ENCODE measurements around the gene GMCL2. TPM values are rescaled to one million over a fixed set of nuclear protein-coding genes. Genes with fewer than 3 reads are reported as not detected.

Gene GMCL2
- total RNA-seq, 2 donors from 2014 or later: not detected

- TF ChIP-seq, protein P1, sequence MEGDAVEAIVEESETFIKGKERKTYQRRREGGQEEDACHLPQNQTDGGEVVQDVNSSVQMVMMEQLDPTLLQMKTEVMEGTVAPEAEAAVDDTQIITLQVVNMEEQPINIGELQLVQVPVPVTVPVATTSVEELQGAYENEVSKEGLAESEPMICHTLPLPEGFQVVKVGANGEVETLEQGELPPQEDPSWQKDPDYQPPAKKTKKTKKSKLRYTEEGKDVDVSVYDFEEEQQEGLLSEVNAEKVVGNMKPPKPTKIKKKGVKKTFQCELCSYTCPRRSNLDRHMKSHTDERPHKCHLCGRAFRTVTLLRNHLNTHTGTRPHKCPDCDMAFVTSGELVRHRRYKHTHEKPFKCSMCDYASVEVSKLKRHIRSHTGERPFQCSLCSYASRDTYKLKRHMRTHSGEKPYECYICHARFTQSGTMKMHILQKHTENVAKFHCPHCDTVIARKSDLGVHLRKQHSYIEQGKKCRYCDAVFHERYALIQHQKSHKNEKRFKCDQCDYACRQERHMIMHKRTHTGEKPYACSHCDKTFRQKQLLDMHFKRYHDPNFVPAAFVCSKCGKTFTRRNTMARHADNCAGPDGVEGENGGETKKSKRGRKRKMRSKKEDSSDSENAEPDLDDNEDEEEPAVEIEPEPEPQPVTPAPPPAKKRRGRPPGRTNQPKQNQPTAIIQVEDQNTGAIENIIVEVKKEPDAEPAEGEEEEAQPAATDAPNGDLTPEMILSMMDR (IDR thresholded peaks at IDR 0.05): no peak
Observed at GRCh38 chr5:178227138-178227659, 40.0 kb upstream of the GMCL2 start.

DNA sequence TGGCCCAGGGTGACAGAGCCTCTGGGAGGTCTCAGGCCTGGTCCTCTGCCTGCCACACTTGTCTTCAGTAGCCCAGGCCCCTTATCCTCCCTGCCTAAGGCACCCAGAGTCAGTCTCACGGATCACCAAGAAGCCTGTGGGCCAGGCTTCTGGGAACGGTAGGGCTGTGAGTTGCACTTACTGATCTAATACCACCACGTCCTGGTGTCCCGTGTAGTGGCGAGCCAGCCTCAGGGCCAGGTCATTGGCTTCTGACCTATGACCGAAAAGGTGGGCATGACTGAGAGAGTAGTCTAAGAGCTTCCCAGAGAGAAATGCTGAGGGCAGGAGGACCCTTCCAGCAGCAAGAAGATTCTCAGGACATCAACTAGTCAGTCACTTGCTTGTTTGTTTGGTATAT lies 38.0 kb upstream of the GMCL2 start:
- DNase-seq (ENCODE audit: low spot score) (no peak), ATAC-seq (ENCODE audit: insufficient number of reproducible peaks, low FRiP score, low read depth) (no peak)
- TF ChIP-seq, protein P1 (IDR thresholded peaks at IDR 0.05): no peak
- no peaks in the 10 kb centered on the region for H3K9me3 ChIP-seq
- no peaks in the 10 kb centered on the region for H3K27me3 ChIP-seq (replicated peaks; ENCODE audit: insufficient read depth)
- peaks cover 0 to 5% of the 10 kb centered on the region in 2 donors for H3K4me1 ChIP-seq (ENCODE audit: control insufficient read depth in 1 of 2, low read depth in 2 of 2)
- no peak overlapping the region for H3K4me3 ChIP-seq
- H3K27ac ChIP-seq: no peak overlapping the region
- H3K36me3 ChIP-seq: peaks cover 33% of the 10 kb centered on the region

More at GRCh38 chr5:178227138-178227659, 40.0 kb upstream of the GMCL2 start:
- ATAC-seq (ENCODE audit: insufficient number of reproducible peaks, low FRiP score, low read depth) (no peak), DNase-seq (ENCODE audit: low spot score) (no peak)
- Histone ChIP-seq H3K9me3 (no peaks in the 10 kb centered on the region), H3K27me3 (replicated peaks; ENCODE audit: insufficient read depth) (no peaks in the 10 kb centered on the region), H3K4me1 (ENCODE audit: control insufficient read depth in 1 of 2, low read depth in 2 of 2) (peaks cover 12 to 22% of the 10 kb centered on the region in 2 donors), H3K27ac (no peak overlapping the region), H3K36me3 (peaks cover 27% of the 10 kb centered on the region), H3K4me3 (no peak overlapping the region)

GRCh38 chr5:178224403-178224802 lies 37.2 kb upstream of the GMCL2 start:
- DNase-seq (ENCODE audit: low spot score) (no peak), ATAC-seq (ENCODE audit: insufficient number of reproducible peaks, low FRiP score, low read depth) (no peak)
- Histone ChIP-seq H3K27me3 (replicated peaks; ENCODE audit: insufficient read depth) (no peaks in the 10 kb centered on the region), H3K9me3 (no peaks in the 10 kb centered on the region), H3K36me3 (peaks cover 27% of the 10 kb centered on the region), H3K4me3 (no peak overlapping the region), H3K27ac (no peak overlapping the region), H3K4me1 (ENCODE audit: control insufficient read depth in 1 of 2, low read depth in 2 of 2) (no peaks in the 10 kb centered on the region)
- TF ChIP-seq, protein P1 (IDR thresholded peaks at IDR 0.05): no peak

DNA sequence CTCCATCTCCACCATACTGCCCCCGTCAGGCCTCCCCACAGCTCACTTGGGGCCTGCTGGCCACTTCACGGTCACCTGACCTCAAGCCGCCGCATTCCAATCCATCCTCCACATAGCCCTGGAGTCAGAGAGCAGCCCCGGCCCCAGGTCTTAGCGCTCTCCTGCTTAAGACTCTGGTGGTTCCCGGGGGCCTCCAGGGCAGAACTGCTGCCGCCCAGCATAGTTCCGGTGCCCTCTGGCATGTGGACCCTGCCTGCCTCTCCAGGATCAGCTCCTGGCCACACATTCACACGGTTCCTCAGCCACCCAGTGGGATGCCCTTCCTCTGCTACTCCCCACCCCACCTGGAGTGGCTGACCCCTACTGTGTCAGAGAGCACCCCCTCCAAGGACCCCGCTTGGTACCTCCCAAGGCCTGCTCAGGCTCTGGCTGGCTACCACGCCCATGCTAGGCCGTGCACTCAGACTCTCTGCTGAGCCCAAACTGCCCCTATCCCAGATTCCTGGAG lies 36.7 kb upstream of the GMCL2 start:
- Histone ChIP-seq H3K4me1 (ENCODE audit: control insufficient read depth in 1 of 2, low read depth in 2 of 2) (no peaks in the 10 kb centered on the region), H3K27me3 (replicated peaks; ENCODE audit: insufficient read depth) (no peaks in the 10 kb centered on the region), H3K9me3 (no peaks in the 10 kb centered on the region), H3K36me3 (peaks cover 24% of the 10 kb centered on the region), H3K4me3 (no peak overlapping the region), H3K27ac (no peak overlapping the region)
- TF ChIP-seq, protein P1 (IDR thresholded peaks at IDR 0.05): no peak
- ATAC-seq (ENCODE audit: insufficient number of reproducible peaks, low FRiP score, low read depth) (no peak), DNase-seq (ENCODE audit: low spot score) (no peak)

DNA sequence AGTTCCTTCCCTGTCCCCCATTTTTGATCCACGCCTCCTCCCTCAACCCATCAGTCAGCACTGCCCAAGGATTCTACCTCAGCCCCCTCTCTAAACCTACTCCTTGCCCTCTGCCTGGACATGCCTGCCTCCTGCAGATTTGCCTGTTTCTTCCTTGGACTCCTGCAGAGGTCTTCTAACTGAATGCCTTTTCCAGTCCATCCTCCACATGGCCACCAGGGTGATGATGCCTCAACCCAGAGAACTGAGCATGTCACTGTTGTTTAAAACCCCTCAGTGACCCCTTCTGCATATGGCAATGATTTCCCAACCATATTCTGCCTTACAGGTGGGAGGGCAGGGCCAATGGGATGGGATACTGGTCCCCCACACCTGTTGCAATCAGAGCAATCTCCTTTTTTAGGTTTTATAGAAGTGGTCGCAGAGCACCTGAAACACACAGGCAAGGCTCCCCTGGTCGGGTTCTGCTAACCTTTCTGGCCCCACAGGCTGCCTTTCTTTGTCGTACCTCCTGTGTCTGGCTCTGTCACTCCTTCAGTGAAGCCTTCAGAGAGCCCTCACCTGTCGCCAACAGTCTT lies 36.1 kb upstream of the GMCL2 start:
- H3K9me3 ChIP-seq: no peaks in the 10 kb centered on the region
- no peaks in the 10 kb centered on the region for H3K27me3 ChIP-seq (replicated peaks; ENCODE audit: insufficient read depth)
- H3K27ac ChIP-seq: no peak overlapping the region
- DNase-seq (ENCODE audit: low spot score): no peak
- H3K4me3 ChIP-seq: no peak overlapping the region
- TF ChIP-seq, protein P1 (IDR thresholded peaks at IDR 0.05): no peak
- ATAC-seq (ENCODE audit: insufficient number of reproducible peaks, low FRiP score, low read depth): no peak
- H3K36me3 ChIP-seq: peaks cover 24% of the 10 kb centered on the region
- H3K4me1 ChIP-seq (ENCODE audit: control insufficient read depth in 1 of 2, low read depth in 2 of 2): no peaks in the 10 kb centered on the region
